Measurements from ENCODE around the gene ATG16L1. TPM values are rescaled to one million over a fixed set of nuclear protein-coding genes. Genes with fewer than 3 reads are reported as not detected.

The ATG16L1 gene
- total and polyA plus RNA-seq, 2 donors (not counting 3 experiments of a cell fraction or from before 2014, with no cell fraction given) = 18.1 to 29.8 TPM

DNA sequence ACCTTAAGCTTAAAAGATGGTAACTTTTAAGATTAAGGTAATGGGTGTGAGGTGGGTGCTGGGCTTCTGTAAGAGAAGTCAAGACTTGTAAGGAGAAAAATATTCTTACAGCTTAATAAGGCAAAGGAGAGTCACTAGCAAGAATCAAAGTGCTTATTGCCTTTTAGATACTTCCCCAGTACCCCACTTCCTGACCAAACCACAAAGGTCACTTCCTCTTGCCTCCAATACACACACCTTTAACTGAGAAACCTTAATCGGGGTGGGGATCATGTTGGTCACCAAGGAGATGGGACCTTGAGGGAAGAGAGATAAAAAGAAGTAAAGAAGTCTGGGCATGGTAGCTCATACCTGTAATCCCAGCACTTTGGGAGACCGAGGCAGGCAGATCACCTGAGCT, 10.6 kb upstream of the ATG16L1 start:
- H3K27me3 ChIP-seq (ENCODE audit: control insufficient read depth in 2 of 2, insufficient read depth in 2 of 2, low read length in 2 of 2) = no peaks in the 10 kb centered on the region
- no peaks in the 10 kb centered on the region for H3K4me1 ChIP-seq (ENCODE audit: control insufficient read depth, extremely low read depth, insufficient read depth, low read length)
- POLR2A ChIA-PET = interaction anchor here (0.7 kb wide), 1 partner anchor 9 kb away, joined by 4 read pairs; no protein-coding TSS in a partner anchor
- H2AFZ ChIP-seq (ENCODE audit: low read depth, low read length) = no peak overlapping the region
- H3K9ac ChIP-seq (replicated peaks; ENCODE audit: extremely low read depth, insufficient read depth, low read length) = no peak overlapping the region
- no peaks in the 10 kb centered on the region for H3K79me2 ChIP-seq (ENCODE audit: control insufficient read depth, insufficient read depth, low read length)
- H3K9me3 ChIP-seq (replicated peaks; ENCODE audit: control insufficient read depth, insufficient read depth, low read length) = no peaks in the 10 kb centered on the region
- TF ChIP-seq POLR2AphosphoS5 (IDR thresholded peaks at IDR 0.05; ENCODE audit: insufficient read depth, low read depth, low read length) = no peak
- no peak for TF ChIP-seq MYC (IDR thresholded peaks at IDR 0.05; ENCODE audit: low read depth, low read length)
- TF ChIP-seq, protein P1, sequence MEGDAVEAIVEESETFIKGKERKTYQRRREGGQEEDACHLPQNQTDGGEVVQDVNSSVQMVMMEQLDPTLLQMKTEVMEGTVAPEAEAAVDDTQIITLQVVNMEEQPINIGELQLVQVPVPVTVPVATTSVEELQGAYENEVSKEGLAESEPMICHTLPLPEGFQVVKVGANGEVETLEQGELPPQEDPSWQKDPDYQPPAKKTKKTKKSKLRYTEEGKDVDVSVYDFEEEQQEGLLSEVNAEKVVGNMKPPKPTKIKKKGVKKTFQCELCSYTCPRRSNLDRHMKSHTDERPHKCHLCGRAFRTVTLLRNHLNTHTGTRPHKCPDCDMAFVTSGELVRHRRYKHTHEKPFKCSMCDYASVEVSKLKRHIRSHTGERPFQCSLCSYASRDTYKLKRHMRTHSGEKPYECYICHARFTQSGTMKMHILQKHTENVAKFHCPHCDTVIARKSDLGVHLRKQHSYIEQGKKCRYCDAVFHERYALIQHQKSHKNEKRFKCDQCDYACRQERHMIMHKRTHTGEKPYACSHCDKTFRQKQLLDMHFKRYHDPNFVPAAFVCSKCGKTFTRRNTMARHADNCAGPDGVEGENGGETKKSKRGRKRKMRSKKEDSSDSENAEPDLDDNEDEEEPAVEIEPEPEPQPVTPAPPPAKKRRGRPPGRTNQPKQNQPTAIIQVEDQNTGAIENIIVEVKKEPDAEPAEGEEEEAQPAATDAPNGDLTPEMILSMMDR (IDR thresholded peaks at IDR 0.05; ENCODE audit: extremely low read depth in 1 of 2, insufficient read depth in 1 of 2, low read depth in 1 of 2, low read length in 2 of 2) = no peak
- no peak for TF ChIP-seq JUN (IDR thresholded peaks at IDR 0.05; ENCODE audit: borderline replicate concordance, insufficient read depth, insufficient read length, low read depth)
- TF ChIP-seq FOS (IDR thresholded peaks at IDR 0.05; ENCODE audit: borderline replicate concordance, insufficient read depth, low read length) = no peak
- TF ChIP-seq POLR2A (IDR thresholded peaks at IDR 0.05; ENCODE audit: low read depth, low read length) = no peak
- no peak for TF ChIP-seq GATA2 (IDR thresholded peaks at IDR 0.05; ENCODE audit: insufficient read depth, insufficient read length, low read depth, low read length)
- TF ChIP-seq EZH2 (IDR thresholded peaks at IDR 0.05; ENCODE audit: borderline replicate concordance, low read depth, low read length, severe bottlenecking) = no peak
- TF ChIP-seq, protein P2, sequence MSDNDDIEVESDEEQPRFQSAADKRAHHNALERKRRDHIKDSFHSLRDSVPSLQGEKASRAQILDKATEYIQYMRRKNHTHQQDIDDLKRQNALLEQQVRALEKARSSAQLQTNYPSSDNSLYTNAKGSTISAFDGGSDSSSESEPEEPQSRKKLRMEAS (IDR thresholded peaks at IDR 0.05; ENCODE audit: insufficient read depth, insufficient read length) = no peak
- no peak overlapping the region for H3K27ac ChIP-seq (ENCODE audit: insufficient read depth, low read depth, low read length)
- H3K9me1 ChIP-seq (replicated peaks; ENCODE audit: control insufficient read depth, extremely low read depth, insufficient read depth, low read length) = no peaks in the 10 kb centered on the region
- BruUV-seq (replicated peaks) = no TSS peak
- CTCF ChIA-PET = interaction anchor here (1.1 kb wide), 1 partner anchor 21 kb away, joined by 3 read pairs; no protein-coding TSS in a partner anchor
- no peaks in the 10 kb centered on the region for H3K36me3 ChIP-seq (ENCODE audit: control insufficient read depth in 2 of 2, extremely low read depth in 1 of 2, insufficient read depth in 2 of 2, low read length in 2 of 2)
- no peaks in the 10 kb centered on the region for H4K20me1 ChIP-seq (replicated peaks; ENCODE audit: control insufficient read depth, extremely low read depth, insufficient read depth, low read length)
- dilution Hi-C loops (cut with MboI; ENCODE audit: extremely low pct_ligation_motif_present, low sequenced_read_pairs) (no loop called here), intact Hi-C loops (cut with micrococcal nuclease) (no loop called here)
- FAIRE-seq (no peak), DNase-seq (ENCODE audit: low read depth, low spot score) (no peak)
- H3K4me3 ChIP-seq (replicated peaks in 1 of 3; ENCODE audit: insufficient read depth in 1 of 3, low read depth in 1 of 3, low read length in 3 of 3) = no peak overlapping the region
- H3K4me2 ChIP-seq (ENCODE audit: insufficient read depth, low read length) = no peak overlapping the region
